Measurements from ENCODE around the gene BET1. TPM values are rescaled to one million over a fixed set of nuclear protein-coding genes. Genes with fewer than 3 reads are reported as not detected.
A peak's percentile ranks its signal among the peaks of the same experiment; 100 is the strongest.

The BET1 gene
- total RNA-seq, 1 experiment from 2014 or later: 21.4 TPM

DNA sequence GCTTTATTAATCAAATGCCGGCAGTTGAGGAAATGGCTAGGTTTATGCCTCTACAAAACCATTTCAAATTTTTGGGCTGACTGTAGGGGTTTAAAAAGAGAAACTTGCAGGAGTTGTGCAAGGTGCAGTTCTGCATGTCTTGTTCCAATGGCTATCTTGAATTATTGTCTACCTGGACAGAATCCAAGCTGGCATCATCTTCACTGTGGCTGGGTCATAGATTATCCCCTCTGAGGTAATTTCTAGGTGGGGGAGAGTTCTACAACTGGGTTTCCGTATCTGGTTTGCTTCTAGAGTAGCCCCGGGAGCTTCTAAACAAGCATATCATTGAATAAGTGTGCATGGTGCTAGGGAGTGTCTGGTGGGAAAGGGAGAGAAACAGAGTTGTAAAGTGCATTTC is 16.9 kb downstream of the BET1 start:
- Histone ChIP-seq H3K9me3 (ENCODE audit: control insufficient read depth, low read depth, low read length) (no peaks in the 10 kb centered on the region), H2AK5ac (ENCODE audit: insufficient read length, low read length) (no peak overlapping the region), H3K23ac (ENCODE audit: insufficient read length, low read depth, low read length) (no peak overlapping the region), H4K5ac (ENCODE audit: insufficient read length, low read depth, low read length) (no peak overlapping the region), H3T11ph (ENCODE audit: low read length) (no peak overlapping the region), H3K18ac (ENCODE audit: insufficient read length, low read depth, low read length) (no peak overlapping the region), H3K9ac (ENCODE audit: extremely low read depth, insufficient read length, low read length) (no peak overlapping the region), H2BK15ac (ENCODE audit: low read depth, low read length) (no peak overlapping the region), H2BK12ac (ENCODE audit: insufficient read length, low read depth, low read length) (no peak overlapping the region), H4K91ac (ENCODE audit: insufficient read length, low read depth, low read length) (no peak overlapping the region), H2BK120ac (ENCODE audit: low read depth, low read length, poor library complexity, severe bottlenecking) (no peak overlapping the region), H3K27ac (ENCODE audit: insufficient read length, low read depth, low read length) (no peak overlapping the region), H4K20me1 (ENCODE audit: control insufficient read depth, insufficient read depth, insufficient read length) (no peaks in the 10 kb centered on the region), H2BK20ac (ENCODE audit: low read depth, low read length, poor library complexity, severe bottlenecking) (no peak overlapping the region), H2BK5ac (ENCODE audit: insufficient read length, low read length) (no peak overlapping the region), H3K56ac (ENCODE audit: insufficient read length, low read depth, low read length) (no peak overlapping the region), H3K14ac (ENCODE audit: insufficient read depth, low read length) (no peak overlapping the region), H3K27me3 (ENCODE audit: insufficient read depth, low read length) (no peaks in the 10 kb centered on the region), H2AFZ (ENCODE audit: low read length) (no peak overlapping the region), H4K8ac (replicated peaks; ENCODE audit: insufficient read length, low read depth, low read length) (no peak overlapping the region), H3K23me2 (ENCODE audit: insufficient read length, low read depth, low read length, poor library complexity, severe bottlenecking) (no peaks in the 10 kb centered on the region), H3K4me1 (ENCODE audit: insufficient read depth, low read length) (no peaks in the 10 kb centered on the region), H3K4me2 (ENCODE audit: insufficient read depth, insufficient read length, low read length) (no peak overlapping the region), H3K79me2 (ENCODE audit: insufficient read depth, low read length) (no peaks in the 10 kb centered on the region), H3K79me1 (ENCODE audit: insufficient read depth, low read depth, low read length, poor library complexity, severe bottlenecking) (no peaks in the 10 kb centered on the region), H3K4ac (ENCODE audit: low read depth, low read length) (no peak overlapping the region)
- no peak overlapping the region for H3K4me3 Mint-ChIP-seq
- no peaks in the 10 kb centered on the region for H3K36me3 Mint-ChIP-seq (ENCODE audit: insufficient read depth in 1 of 3, low read depth in 3 of 3)
- peak overlapping the region in 1 of 3 experiments; percentile 49; a peak in 2 of 7 replicates for H3K27ac Mint-ChIP-seq
- no peaks in the 10 kb centered on the region for H3K27me3 Mint-ChIP-seq (ENCODE audit: low read depth)
- no peaks in the 10 kb centered on the region for H3K9me3 Mint-ChIP-seq
- DNase-seq: no peak
- peaks cover 6 to 7% of the 10 kb centered on the region in 2 experiments; a peak in 3 of 4 replicates for H3K4me1 Mint-ChIP-seq
- WGBS (ENCODE audit: extremely low coverage, insufficient read length, low lambda C conversion rate): no CpG with 5 or more reads among the region's 3 CpGs
- TF ChIP-seq, protein P1, sequence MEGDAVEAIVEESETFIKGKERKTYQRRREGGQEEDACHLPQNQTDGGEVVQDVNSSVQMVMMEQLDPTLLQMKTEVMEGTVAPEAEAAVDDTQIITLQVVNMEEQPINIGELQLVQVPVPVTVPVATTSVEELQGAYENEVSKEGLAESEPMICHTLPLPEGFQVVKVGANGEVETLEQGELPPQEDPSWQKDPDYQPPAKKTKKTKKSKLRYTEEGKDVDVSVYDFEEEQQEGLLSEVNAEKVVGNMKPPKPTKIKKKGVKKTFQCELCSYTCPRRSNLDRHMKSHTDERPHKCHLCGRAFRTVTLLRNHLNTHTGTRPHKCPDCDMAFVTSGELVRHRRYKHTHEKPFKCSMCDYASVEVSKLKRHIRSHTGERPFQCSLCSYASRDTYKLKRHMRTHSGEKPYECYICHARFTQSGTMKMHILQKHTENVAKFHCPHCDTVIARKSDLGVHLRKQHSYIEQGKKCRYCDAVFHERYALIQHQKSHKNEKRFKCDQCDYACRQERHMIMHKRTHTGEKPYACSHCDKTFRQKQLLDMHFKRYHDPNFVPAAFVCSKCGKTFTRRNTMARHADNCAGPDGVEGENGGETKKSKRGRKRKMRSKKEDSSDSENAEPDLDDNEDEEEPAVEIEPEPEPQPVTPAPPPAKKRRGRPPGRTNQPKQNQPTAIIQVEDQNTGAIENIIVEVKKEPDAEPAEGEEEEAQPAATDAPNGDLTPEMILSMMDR (conservative IDR thresholded peaks at IDR 0.05): no peak

Data from H9 (cell line).